Stimulated activated naive CD8-positive, alpha-beta T cell treated with anti-CD3 and anti-CD28 coated beads, Interleukin-15, Interleukin-2, amounts not matched to agents 100 ng/mL and 50 ng/mL, for 24 hours (primary cell): ENCODE data around the gene PCDHGC3.
A peak's percentile ranks its signal among the peaks of the same experiment; 100 is the strongest.

Experiments used
- H3K27ac Mint-ChIP-seq: one replicate; pipeline ENCODE4 v1.8.0; 2021; ENCODE audit warnings: mild to moderate bottlenecking, mixed read lengths
- H3K27me3 Mint-ChIP-seq: one replicate; pipeline ENCODE4 v1.8.0; 2021; ENCODE audit warnings: mixed read lengths
- H3K36me3 Mint-ChIP-seq: one replicate; pipeline ENCODE4 v1.8.0; 2021; ENCODE audit warnings: low read depth, mixed read lengths
- H3K4me1 Mint-ChIP-seq: one replicate; pipeline ENCODE4 v1.8.0; 2021; ENCODE audit warnings: low read depth, mixed read lengths
- H3K4me3 Mint-ChIP-seq: one replicate; pipeline ENCODE4 v1.8.0; 2021; ENCODE audit warnings: mild to moderate bottlenecking, mixed read lengths
- H3K9me3 Mint-ChIP-seq: one replicate; pipeline ENCODE4 v1.8.0; 2021; ENCODE audit warnings: mixed read lengths

Gene PCDHGC3

GRCh38 chr5:141510160-141510559 is 34.4 kb downstream of the PCDHGC3 start:
- H3K27ac Mint-ChIP-seq, result no peak overlapping the region
- no peaks in the 10 kb centered on the region for H3K9me3 Mint-ChIP-seq
- H3K4me3 Mint-ChIP-seq, result no peak overlapping the region
- peaks cover 48% of the 10 kb centered on the region for H3K4me1 Mint-ChIP-seq
- H3K27me3 Mint-ChIP-seq, result no peaks in the 10 kb centered on the region
- H3K36me3 Mint-ChIP-seq, result peaks cover 9% of the 10 kb centered on the region

- H3K27me3 Mint-ChIP-seq, result no peaks in the 10 kb centered on the region
- H3K9me3 Mint-ChIP-seq, result no peaks in the 10 kb centered on the region
- peaks cover 14% of the 10 kb centered on the region for H3K36me3 Mint-ChIP-seq
- no peak overlapping the region for H3K4me3 Mint-ChIP-seq
- H3K27ac Mint-ChIP-seq, result no peak overlapping the region
- H3K4me1 Mint-ChIP-seq, result peaks cover 56% of the 10 kb centered on the region
These were observed 35.3 kb downstream of the PCDHGC3 start for GRCh38 chr5:141510850-141511601.

GRCh38 chr5:141511771-141512325 is 36.1 kb downstream of the PCDHGC3 start:
- Mint-ChIP-seq H3K36me3 (peaks cover 20% of the 10 kb centered on the region), H3K4me3 (no peak overlapping the region), H3K9me3 (no peaks in the 10 kb centered on the region), H3K27me3 (no peaks in the 10 kb centered on the region), H3K4me1 (peaks cover 60% of the 10 kb centered on the region), H3K27ac (no peak overlapping the region)

GRCh38 chr5:141512390-141512910 is 36.7 kb downstream of the PCDHGC3 start:
- peaks cover 60% of the 10 kb centered on the region for H3K4me1 Mint-ChIP-seq
- peaks cover 23% of the 10 kb centered on the region for H3K36me3 Mint-ChIP-seq
- peak overlapping the region; percentile 95 for H3K27ac Mint-ChIP-seq
- no peaks in the 10 kb centered on the region for H3K27me3 Mint-ChIP-seq
- no peaks in the 10 kb centered on the region for H3K9me3 Mint-ChIP-seq
- peak overlapping the region; percentile 83 for H3K4me3 Mint-ChIP-seq

GRCh38 chr5:141512911-141513626 is 37.3 kb downstream of the PCDHGC3 start:
- H3K4me1 Mint-ChIP-seq, result peaks cover 60% of the 10 kb centered on the region
- H3K9me3 Mint-ChIP-seq, result no peaks in the 10 kb centered on the region
- H3K27me3 Mint-ChIP-seq, result no peaks in the 10 kb centered on the region
- peaks cover 27% of the 10 kb centered on the region for H3K36me3 Mint-ChIP-seq
- peak overlapping the region; percentile 95 for H3K27ac Mint-ChIP-seq
- peak overlapping the region; percentile 83 for H3K4me3 Mint-ChIP-seq

- Mint-ChIP-seq H3K4me3 (peak overlapping the region; percentile 83), H3K4me1 (peaks cover 57% of the 10 kb centered on the region), H3K27ac (peak overlapping the region; percentile 95), H3K27me3 (no peaks in the 10 kb centered on the region), H3K36me3 (peaks cover 34% of the 10 kb centered on the region), H3K9me3 (no peaks in the 10 kb centered on the region)
These were observed 38.0 kb downstream of the PCDHGC3 start for GRCh38 chr5:141513627-141514329.

- no peak overlapping the region for H3K4me3 Mint-ChIP-seq
- peak overlapping the region; percentile 95 for H3K27ac Mint-ChIP-seq
- H3K27me3 Mint-ChIP-seq, result no peaks in the 10 kb centered on the region
- H3K9me3 Mint-ChIP-seq, result no peaks in the 10 kb centered on the region
- peaks cover 50% of the 10 kb centered on the region for H3K4me1 Mint-ChIP-seq
- peaks cover 41% of the 10 kb centered on the region for H3K36me3 Mint-ChIP-seq
These were observed 38.8 kb downstream of the PCDHGC3 start for GRCh38 chr5:141514330-141515133.

- no peaks in the 10 kb centered on the region for H3K27me3 Mint-ChIP-seq
- peak overlapping the region; percentile 38 for H3K27ac Mint-ChIP-seq
These were observed 39.4 kb downstream of the PCDHGC3 start for GRCh38 chr5:141515141-141515540.

GRCh38 chr5:141515946-141516671 is 40.3 kb downstream of the PCDHGC3 start:
- Mint-ChIP-seq H3K27me3 (no peaks in the 10 kb centered on the region), H3K27ac (no peak overlapping the region), H3K36me3 (peaks cover 57% of the 10 kb centered on the region), H3K4me3 (no peak overlapping the region), H3K4me1 (peaks cover 61% of the 10 kb centered on the region), H3K9me3 (no peaks in the 10 kb centered on the region)

More at GRCh38 chr5:141515141-141515540, 39.4 kb downstream of the PCDHGC3 start:
- peaks cover 47% of the 10 kb centered on the region for H3K36me3 Mint-ChIP-seq
- peaks cover 51% of the 10 kb centered on the region for H3K4me1 Mint-ChIP-seq
- H3K9me3 Mint-ChIP-seq, result no peaks in the 10 kb centered on the region
- no peak overlapping the region for H3K4me3 Mint-ChIP-seq

- H3K27me3 Mint-ChIP-seq, result no peaks in the 10 kb centered on the region
- H3K36me3 Mint-ChIP-seq, result peaks cover 62% of the 10 kb centered on the region
- H3K4me1 Mint-ChIP-seq, result peaks cover 62% of the 10 kb centered on the region
- H3K4me3 Mint-ChIP-seq, result no peak overlapping the region
- no peak overlapping the region for H3K27ac Mint-ChIP-seq
- H3K9me3 Mint-ChIP-seq, result no peaks in the 10 kb centered on the region
These were observed 40.9 kb downstream of the PCDHGC3 start for GRCh38 chr5:141516672-141517025.

- Mint-ChIP-seq H3K9me3 (no peaks in the 10 kb centered on the region), H3K27me3 (no peaks in the 10 kb centered on the region), H3K4me1 (peaks cover 66% of the 10 kb centered on the region), H3K27ac (no peak overlapping the region), H3K36me3 (peaks cover 68% of the 10 kb centered on the region), H3K4me3 (no peak overlapping the region)
These were observed 41.5 kb downstream of the PCDHGC3 start for GRCh38 chr5:141517312-141517711.

GRCh38 chr5:141517880-141518617 is 42.3 kb downstream of the PCDHGC3 start:
- Mint-ChIP-seq H3K27me3 (no peaks in the 10 kb centered on the region), H3K4me3 (no peak overlapping the region), H3K9me3 (no peaks in the 10 kb centered on the region), H3K36me3 (peaks cover 70% of the 10 kb centered on the region), H3K4me1 (peaks cover 66% of the 10 kb centered on the region), H3K27ac (no peak overlapping the region)

GRCh38 chr5:141518618-141519015 is 42.9 kb downstream of the PCDHGC3 start:
- Mint-ChIP-seq H3K27ac (no peak overlapping the region), H3K4me1 (peaks cover 64% of the 10 kb centered on the region), H3K36me3 (peaks cover 73% of the 10 kb centered on the region), H3K27me3 (no peaks in the 10 kb centered on the region), H3K4me3 (no peak overlapping the region), H3K9me3 (no peaks in the 10 kb centered on the region)
